ENCODE measurements around the gene AK2.
A peak's percentile ranks its signal among the peaks of the same experiment; 100 is the strongest.

Gene AK2

GRCh38 chr1:33036051-33036525, 595 bp downstream of the AK2 start (continued):
- TF ChIP-seq, protein P1, sequence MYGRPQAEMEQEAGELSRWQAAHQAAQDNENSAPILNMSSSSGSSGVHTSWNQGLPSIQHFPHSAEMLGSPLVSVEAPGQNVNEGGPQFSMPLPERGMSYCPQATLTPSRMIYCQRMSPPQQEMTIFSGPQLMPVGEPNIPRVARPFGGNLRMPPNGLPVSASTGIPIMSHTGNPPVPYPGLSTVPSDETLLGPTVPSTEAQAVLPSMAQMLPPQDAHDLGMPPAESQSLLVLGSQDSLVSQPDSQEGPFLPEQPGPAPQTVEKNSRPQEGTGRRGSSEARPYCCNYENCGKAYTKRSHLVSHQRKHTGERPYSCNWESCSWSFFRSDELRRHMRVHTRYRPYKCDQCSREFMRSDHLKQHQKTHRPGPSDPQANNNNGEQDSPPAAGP (tag by site-specific recombination; IDR thresholded peaks at IDR 0.05) = peak; percentile 17; the same call in 1 of the 2 replicates

GRCh38 chr1:33032126-33032869, 4.4 kb downstream of the AK2 start:
- no peak overlapping the region for H3K4me3 ChIP-seq (ENCODE audit: low read depth, low read length)
- H3K4me1 ChIP-seq (ENCODE audit: control insufficient read depth, insufficient read depth, low read length) = peaks cover 14% of the 10 kb centered on the region
- no peaks in the 10 kb centered on the region for H3K9me3 ChIP-seq (ENCODE audit: control insufficient read depth, insufficient read depth, low read depth, low read length)
- ChIA-PET CTCF (interaction anchor here (1.2 to 3.2 kb wide), 2 partner anchors 22 to 23 kb away, joined by 4 to 14 read pairs; no protein-coding TSS in a partner anchor), POLR2A (interaction anchor here (0.7 kb wide), 1 partner anchor 142 kb away, joined by 6 read pairs; no protein-coding TSS in a partner anchor)
- H3K27ac ChIP-seq (ENCODE audit: extremely low read depth, low read depth, low read length) = no peak overlapping the region
- peaks cover 0 to 72% of the 10 kb centered on the region in 2 experiments; a peak in 2 of 3 replicates for H3K36me3 ChIP-seq (ENCODE audit: control insufficient read depth in 2 of 2, insufficient read depth in 1 of 2, low read length in 2 of 2)
- TF ChIP-seq ZNF112 (tag by site-specific recombination; IDR thresholded peaks at IDR 0.05) = no peak
- TF ChIP-seq GLIS1 (tag by site-specific recombination; IDR thresholded peaks at IDR 0.05) = no peak
- TF ChIP-seq OSR2 (tag by site-specific recombination; IDR thresholded peaks at IDR 0.05) = no peak
- TF ChIP-seq ZNF37A (tag by site-specific recombination; IDR thresholded peaks at IDR 0.05) = no peak
- TF ChIP-seq RBAK (tag by site-specific recombination; IDR thresholded peaks at IDR 0.05) = no peak
- no peak for TF ChIP-seq ZBTB8A (tag by site-specific recombination; IDR thresholded peaks at IDR 0.05)
- no peak for TF ChIP-seq GLIS2 (tag by site-specific recombination; IDR thresholded peaks at IDR 0.05)
- TF ChIP-seq, protein P2, sequence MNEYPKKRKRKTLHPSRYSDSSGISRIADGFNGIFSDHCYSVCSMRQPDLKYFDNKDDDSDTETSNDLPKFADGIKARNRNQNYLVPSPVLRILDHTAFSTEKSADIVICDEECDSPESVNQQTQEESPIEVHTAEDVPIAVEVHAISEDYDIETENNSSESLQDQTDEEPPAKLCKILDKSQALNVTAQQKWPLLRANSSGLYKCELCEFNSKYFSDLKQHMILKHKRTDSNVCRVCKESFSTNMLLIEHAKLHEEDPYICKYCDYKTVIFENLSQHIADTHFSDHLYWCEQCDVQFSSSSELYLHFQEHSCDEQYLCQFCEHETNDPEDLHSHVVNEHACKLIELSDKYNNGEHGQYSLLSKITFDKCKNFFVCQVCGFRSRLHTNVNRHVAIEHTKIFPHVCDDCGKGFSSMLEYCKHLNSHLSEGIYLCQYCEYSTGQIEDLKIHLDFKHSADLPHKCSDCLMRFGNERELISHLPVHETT (tag by site-specific recombination; IDR thresholded peaks at IDR 0.05) = no peak
- TF ChIP-seq, protein P1 (tag by site-specific recombination; IDR thresholded peaks at IDR 0.05) = no peak
- TF ChIP-seq, protein P3, sequence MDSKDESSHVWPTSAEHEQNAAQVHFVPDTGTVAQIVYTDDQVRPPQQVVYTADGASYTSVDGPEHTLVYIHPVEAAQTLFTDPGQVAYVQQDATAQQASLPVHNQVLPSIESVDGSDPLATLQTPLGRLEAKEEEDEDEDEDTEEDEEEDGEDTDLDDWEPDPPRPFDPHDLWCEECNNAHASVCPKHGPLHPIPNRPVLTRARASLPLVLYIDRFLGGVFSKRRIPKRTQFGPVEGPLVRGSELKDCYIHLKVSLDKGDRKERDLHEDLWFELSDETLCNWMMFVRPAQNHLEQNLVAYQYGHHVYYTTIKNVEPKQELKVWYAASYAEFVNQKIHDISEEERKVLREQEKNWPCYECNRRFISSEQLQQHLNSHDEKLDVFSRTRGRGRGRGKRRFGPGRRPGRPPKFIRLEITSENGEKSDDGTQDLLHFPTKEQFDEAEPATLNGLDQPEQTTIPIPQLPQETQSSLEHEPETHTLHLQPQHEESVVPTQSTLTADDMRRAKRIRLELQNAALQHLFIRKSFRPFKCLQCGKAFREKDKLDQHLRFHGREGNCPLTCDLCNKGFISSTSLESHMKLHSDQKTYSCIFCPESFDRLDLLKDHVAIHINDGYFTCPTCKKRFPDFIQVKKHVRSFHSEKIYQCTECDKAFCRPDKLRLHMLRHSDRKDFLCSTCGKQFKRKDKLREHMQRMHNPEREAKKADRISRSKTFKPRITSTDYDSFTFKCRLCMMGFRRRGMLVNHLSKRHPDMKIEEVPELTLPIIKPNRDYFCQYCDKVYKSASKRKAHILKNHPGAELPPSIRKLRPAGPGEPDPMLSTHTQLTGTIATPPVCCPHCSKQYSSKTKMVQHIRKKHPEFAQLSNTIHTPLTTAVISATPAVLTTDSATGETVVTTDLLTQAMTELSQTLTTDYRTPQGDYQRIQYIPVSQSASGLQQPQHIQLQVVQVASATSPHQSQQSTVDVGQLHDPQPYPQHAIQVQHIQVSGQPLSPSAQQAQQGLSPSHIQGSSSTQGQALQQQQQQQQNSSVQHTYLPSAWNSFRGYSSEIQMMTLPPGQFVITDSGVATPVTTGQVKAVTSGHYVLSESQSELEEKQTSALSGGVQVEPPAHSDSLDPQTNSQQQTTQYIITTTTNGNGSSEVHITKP (tag by site-specific recombination; IDR thresholded peaks at IDR 0.05) = peak; percentile 54; the same call in 1 of the 2 replicates
- 0 out of 2 replicates have a peak, but pooled peaks have one; percentile 8 for TF ChIP-seq PRDM6 (tag by site-specific recombination; IDR thresholded peaks at IDR 0.05)
- TF ChIP-seq ZNF366 (tag by site-specific recombination; conservative IDR thresholded peaks at IDR 0.05) = no peak
- TF ChIP-seq IKZF3 (tag by site-specific recombination; IDR thresholded peaks at IDR 0.05) = no peak
- TF ChIP-seq KLF16 (tag by site-specific recombination; IDR thresholded peaks at IDR 0.05) = no peak
- TF ChIP-seq ZFHX2 (tag by site-specific recombination; conservative IDR thresholded peaks at IDR 0.05) = no peak
- no peak for TF ChIP-seq ZNF48 (tag by site-specific recombination; IDR thresholded peaks at IDR 0.05)

All from HEK293 (cell line).